HG03575 (cell line): Measurements from ENCODE around the gene RPN2.

Experiments
- ATAC-seq: cut with Tn5 transposase; IDR thresholded peaks from one replicate; pipeline ENCODE4 v1.9.1; 2021; ENCODE audit not compliant: unreplicated experiment, insufficient number of reproducible peaks, low FRiP score; ENCODE audit errors: extremely low read depth

The RPN2 gene

DNA sequence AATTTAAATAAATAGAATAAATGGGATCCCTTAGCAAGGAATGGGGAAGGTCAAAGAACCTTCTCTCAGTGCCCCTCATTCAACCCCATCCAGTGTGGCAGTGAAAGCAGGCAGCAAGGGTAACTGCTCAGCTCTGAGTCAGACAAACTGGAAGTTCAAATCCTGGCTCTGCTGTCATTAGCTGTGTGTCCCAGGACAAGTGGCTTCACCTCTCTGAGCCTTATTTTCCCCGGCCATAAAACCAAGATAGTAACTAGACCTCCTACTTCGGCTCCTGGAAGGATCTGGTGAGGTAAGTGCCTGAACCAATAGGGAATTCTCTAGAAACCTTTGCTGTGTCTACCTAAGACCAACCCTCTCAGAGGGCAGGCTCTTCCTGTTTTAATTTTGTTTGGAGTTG, 78.4 kb downstream of the RPN2 start:
- no peak for ATAC-seq

DNA sequence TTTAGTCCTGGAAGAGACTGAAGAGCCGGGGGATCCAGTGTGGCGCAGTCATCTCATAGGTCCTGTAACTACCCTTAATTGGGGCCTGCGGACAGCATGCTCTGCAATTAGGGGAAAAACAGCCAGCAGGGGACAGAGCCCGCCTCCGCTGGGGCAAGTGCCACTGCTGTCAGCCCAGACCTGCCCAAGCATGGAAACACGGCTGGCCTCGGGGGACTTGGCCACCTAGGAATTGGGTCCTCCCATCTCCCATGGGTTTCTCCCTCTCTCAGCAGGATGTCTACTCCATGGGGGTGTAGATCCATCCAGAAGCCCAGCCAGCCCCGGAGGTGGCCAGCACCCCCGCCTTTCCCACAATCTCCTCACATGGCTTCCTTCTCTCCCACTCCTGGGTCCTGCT, 78.9 kb downstream of the RPN2 start:
- no peak for ATAC-seq

DNA sequence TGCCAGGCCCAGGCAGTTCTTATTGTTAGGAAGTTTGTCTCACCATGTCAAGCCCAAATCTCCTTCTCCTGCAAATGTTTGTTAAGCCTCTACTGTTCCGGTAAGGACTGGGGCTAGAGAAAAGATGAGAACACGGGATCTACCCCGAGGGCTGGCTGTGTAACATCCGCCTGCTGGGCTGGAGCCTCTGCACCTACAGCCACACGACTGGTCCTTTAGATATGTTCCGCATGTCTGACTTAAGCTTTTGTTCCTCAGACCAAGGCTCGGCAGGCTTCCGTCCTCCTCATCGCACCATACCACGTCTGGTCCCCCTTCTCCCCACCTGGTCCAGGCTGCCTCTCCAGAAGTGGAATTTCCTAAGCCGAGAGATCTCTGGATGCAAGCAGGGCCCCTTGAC, 79.9 kb downstream of the RPN2 start:
- ATAC-seq: no peak

DNA sequence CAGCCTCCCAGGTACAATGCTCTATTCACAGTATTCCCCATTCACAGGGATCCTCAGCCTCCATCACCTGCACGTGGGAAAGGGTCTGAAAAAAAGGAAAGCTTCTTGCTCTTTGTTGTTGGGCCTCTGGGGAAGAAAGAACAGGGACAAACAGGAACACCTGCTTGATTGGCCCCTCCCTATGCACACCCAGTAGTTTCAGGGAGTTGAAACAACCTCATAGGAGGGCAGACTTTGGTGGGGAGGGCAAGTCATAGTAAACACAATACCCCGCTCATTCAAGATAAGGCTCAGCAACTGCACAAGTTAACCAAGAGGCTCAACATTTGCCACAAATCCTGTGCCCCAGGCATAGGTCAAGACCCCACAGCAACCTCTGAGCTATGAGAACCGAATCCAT, 80.7 kb downstream of the RPN2 start:
- ATAC-seq: no peak

DNA sequence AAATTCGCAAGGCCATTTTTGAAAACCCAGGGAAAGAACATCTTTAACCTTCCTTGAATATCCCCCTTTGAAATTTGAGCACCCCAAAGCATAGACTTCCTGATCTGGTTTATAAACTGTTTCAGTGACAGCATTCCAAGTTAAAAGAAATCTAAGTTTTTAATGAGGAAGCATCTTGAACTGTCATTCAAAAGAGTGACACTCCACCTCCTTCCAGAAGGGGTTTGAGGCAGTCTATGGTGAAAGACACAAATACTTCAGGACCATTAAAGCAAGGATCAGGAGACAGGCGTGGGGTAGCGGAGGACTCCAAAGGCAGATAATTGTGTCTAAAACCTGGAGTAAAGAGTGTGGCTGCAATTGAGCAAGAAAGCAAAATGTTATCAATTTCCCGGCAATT, 81.8 kb downstream of the RPN2 start:
- no peak for ATAC-seq

DNA sequence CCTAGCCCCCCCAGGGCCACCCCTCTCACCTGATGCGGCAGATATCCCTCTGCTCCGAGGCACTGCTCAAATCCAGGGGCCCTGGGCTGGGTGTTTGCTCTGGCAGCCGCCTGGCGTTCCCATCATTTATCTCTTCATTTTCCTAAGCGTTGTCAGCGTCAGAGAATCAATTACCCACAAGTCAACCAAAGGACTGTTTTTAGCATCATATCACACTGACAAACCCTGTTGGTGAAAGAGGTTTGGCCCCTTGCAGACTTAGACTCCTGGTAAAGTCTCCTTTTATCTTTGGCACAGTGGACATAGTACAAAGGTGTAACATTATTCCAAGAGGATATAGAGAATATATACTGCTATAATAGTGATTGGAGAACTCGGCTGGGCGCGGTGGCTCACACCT, 82.6 kb downstream of the RPN2 start, which contains the start of gene GHRH:
Gene GHRH (minus strand): TSS at position 101 of the 400 bp plus-strand sequence. CDS start 4,925 bp downstream, outside the sequence.
- no peak for ATAC-seq

DNA sequence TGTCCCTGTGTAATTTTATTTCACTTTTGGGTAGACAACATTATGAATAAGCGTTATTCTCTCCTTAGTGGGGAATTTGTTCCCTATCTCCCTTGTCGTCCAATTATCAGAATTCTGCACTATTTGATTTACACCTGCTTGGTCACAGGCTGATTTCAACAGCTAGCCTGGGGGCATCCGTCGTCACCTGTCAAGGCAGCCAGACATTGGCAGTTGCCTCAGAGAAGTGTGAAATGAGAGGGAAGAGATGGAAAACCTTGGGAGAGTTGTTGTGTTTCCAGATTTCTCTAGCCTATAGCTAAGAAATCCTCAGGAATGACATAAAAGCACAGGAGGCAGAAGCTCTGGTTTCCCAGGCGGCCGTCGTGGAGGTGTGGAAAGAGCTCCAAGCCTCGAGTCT, 83.4 kb downstream of the RPN2 start:
- no peak for ATAC-seq

DNA sequence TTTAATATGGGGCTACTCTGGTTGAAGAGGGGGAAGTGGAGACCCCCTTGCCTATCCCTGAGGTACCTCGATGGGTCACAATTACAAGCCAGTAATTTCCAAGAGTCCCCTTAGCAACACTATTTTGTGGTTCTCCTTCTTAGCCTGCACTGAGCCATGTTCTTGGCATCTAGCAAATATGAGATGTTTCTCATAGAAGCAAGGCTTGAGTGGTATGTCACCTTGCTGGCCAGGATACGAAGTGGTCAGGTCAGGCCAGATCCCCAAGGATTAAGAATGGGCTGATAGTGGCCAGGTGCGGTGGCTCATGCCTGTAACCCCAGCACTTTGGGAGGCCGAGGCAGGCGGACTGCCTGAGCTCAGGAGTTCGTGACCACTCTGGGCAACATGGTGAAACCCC, 84.6 kb downstream of the RPN2 start:
- ATAC-seq: no peak

DNA sequence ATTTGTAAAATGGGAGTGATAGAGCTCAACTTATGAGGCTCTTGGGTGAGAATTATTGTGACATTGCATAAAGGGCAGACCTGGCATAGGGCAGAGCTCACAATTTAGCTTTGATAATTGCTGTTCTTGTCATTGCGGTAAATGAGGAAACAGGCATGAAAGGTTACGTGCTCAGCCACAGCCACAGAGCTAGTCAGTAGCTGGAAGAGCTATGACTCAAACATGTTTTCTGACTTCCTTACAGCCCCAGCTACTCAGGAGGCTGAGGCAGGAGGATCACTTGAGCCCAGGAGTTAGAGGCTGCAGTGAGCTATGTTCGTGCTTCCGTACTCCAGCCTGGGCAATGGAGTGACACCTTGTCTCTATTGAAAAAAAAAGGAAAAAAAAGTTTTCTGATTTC, 86.0 kb downstream of the RPN2 start:
- no peak for ATAC-seq

DNA sequence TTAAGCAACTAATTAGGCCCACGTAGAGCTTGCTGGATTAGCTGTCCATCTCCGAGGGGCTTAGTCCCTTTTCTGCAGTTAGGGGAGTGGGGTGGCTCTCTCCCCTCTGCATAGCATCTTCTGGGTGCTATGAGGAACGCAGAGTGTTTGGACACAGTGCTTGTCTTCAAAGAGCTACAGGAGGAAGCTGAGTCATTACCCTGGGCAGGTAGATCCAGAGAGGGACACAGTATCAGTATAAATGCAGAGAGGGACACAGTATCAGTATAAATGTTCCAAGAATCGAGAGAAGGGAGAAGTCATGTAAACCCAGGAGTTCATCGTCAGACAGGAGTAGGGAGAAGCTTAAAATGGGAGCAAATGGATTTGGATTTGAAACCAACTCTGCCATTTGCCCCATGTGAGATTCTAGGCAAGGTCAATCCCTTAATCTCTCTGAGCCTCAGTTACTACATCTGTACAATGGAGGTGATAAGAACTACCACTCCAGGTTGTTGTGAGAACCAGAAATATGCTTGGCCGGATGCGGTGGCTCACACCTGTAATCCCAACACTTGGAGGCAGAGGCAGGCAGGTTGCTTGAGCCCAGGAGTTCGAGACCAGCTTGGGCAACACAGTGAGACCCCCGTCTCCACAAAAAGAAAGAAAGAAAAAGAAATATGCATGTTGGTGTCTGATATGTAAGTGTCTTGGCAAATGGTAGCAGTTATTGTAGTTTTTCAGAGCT, 88.0 kb downstream of the RPN2 start:
- no peak for ATAC-seq

DNA sequence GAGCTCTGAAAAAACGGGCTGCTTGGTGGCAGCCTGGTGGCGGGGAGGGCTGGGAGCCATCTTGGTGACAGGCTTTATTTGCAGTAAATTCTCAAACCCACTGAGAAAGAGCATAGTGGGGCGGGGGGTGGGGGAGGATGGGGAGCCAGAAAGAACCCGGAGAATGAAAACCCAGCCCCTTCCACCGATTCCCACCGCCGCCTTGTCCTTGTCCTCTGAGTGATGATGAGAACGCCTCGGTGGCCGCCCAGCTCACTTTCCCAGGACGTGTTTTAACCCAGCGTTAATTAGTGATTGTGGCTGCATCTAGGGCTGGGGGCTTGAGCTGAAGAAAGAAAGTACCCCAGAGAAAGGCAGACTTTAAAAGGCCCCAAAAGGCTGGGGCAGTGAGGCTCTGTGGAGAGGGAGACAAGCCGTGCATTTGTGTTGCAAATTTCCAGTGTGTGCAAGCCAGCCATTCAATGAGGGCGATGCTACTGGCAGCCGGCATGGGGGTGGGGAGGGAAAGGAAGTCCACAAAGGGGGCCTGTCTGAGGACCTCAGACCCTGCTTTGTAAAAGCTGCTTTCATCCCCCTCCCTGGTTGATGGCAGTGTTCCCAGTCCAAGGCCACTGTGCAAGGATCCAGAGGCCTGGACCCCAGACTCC, 88.7 kb downstream of the RPN2 start:
- ATAC-seq: no peak

DNA sequence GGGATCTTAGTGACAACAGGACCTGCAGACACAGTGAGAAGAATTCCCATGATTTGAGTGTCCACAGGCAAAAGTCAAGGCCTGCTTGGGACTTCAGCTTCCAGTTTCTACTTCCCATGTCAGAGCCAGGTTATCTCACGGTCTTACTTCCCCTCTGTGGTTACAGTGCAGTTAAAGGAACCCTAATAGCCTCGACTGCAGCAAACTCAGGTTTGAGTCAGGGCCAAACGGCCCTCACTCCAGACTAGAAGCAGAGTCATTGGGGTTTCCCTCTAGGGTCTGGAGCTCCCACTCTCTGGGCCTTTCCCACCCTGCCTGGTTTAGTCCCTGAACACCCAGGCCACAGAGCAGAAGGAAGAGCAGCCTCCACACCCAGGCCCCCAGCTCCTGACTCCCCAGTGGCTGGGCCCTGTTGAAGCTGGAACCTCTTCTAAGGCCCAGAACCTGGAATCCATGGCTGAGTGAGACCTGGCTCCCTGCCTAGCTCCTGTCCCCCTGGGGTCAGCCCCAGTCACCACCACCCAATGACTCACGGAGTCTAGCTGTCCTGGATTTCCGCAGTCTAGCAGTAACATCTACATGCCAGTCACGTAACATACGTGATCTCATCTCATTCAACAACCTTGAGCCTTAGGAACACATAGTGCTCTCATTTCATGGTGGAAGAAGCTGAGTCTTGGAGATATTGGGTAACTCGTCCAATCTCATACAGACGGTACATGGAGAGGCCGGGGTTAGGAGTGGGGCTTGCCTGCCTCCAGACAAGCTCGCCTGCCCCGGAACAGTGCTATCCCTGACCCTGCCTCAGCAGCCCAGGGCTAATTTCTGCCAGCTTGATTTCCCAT, 91.7 kb downstream of the RPN2 start:
- ATAC-seq: no peak

DNA sequence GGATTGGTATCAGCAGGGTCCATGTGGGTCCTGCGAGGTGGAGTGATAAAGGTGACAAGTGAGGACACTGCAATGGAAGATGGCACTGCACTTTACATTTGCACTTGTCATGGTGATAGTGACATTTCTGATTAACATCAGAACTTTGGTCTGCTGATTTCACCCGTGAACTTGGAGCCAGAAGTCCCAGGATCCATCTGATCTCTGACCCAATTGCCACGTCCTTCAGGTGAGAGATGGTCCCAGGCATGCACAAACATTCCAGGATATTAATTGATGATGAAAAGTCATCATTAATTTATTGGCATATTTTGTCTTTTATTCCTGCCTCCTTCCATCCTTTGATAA, 92.3 kb downstream of the RPN2 start:
- ATAC-seq: no peak

DNA sequence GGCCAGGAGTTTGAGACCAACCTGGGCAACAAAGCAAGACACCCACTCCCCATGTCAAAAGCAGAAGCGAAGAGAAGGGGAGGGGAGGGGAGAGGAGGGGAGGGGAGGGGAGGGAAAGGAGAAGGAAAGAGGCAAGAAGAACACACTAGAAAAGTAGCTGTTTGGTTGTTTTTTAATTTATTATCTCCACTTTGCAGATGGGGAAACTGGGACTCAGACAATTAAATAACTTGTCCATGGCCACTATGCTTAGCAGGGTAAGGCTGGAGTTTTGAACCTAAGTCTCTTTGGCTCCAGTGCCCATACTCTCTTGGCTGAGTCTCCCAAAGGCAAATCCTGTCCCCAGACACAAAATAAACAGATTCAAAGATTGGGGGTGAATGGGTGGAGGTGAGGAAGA, 94.9 kb downstream of the RPN2 start:
- ATAC-seq: no peak

DNA sequence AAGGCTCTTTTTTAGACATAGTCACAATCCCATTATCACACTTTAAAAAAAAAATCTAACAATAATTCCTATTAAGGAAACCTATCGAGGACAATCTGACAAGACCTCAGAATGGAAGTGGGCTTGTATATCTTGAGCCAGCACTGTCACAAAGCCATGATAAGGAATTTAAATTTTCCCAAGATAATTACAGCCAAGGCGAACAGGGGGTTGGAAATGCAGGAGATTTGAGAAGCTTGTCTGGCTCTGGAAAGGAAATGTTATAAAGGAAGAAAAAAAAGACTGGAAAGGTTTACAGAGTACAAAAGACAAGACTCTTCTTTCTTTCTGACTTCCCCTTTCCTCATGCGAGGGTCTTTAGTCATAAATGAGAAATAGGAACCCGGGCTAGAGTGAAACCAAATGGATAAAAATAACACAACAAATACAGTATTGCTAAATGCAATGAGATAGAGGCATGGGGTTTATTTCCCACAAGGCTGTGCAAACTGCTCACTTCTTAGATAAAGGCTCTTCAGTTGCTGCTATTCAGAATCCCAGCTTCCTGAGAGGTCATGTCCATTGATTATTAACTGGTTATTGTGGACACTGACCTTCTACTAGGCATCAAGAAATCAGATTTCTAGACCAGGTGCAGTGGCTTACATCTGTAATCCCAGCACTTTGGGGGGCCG, 95.9 kb downstream of the RPN2 start:
- no peak for ATAC-seq

DNA sequence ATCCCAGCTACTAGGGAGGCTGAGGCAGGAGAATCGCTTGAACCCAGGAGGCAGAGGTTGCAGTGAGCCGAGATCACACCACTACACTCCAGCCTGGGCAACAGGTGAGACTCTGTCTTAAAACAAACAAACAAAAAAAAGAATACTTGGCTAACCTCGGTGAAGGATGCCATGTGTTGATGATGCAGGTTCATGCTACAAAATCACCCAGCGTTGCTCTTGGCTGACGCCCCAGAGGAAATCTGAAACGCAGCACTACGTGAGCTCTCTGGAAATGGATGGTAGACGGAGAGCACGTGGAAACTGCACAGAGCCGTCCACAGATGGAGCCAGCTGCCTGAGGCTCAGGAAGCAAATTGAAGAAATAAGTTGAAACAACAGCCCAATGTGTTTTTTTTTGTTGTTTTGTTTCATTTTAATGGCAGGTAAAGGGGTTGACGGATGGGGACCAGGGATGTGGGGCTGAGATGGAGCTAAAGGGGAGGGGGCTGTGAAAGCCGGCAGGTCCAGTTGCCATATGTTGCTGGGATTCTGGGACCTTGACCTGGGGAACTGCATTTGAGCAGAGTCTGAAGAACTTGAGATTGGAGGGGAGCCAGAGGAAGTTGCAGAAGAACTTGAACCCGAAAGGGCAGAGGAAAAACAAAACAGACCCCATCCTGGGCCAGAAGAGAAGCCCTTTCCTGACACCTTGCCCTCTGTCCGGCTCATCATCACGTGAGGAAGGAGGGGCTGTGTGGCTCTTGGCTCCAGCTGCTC, 97.5 kb downstream of the RPN2 start:
- ATAC-seq: no peak

DNA sequence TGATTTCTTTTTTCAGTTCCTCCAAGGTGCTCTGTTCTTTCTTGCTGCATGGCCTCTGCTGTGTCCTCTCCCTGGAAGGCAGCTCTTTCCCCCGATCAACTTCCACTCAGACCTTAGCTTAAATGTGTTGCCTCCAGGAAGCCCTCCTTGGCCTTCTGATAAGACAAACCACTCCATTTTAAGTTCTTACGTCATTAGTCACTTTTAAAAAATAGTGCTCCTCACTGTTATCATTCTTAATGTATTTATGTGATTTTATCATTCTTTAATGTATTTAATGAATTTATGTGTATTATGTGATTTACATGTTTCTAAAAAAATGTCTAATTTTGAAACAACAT, 98.1 kb downstream of the RPN2 start:
- no peak for ATAC-seq

DNA sequence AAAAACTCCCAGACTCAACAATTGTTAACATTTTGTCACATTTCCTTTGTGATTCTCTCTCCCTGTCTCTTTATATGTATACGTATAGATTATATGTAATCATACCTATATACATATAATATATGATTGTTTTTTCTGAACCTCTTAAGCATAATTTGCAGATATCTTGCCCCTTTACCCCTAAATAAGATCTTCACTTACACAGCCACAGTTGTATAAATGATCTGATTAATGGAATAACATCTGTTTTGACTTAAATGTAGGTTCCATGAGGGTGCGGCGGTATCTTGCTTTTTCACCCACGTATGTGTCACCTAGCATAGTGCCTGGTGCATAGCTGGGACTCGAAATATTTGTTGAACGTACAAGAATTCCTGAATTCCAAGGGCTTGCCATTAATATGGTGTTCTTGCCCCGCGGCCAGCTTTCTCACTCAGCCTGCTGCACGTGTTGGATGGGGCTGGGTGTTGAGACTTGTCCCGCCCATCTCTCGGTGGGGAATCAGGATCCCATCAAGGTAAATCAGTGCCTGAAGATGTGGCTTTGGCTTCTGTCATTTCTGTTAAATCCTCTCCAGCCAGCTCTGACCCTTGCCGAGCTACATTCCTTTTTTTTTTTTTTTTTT, 99.9 kb downstream of the RPN2 start:
- no peak for ATAC-seq

DNA sequence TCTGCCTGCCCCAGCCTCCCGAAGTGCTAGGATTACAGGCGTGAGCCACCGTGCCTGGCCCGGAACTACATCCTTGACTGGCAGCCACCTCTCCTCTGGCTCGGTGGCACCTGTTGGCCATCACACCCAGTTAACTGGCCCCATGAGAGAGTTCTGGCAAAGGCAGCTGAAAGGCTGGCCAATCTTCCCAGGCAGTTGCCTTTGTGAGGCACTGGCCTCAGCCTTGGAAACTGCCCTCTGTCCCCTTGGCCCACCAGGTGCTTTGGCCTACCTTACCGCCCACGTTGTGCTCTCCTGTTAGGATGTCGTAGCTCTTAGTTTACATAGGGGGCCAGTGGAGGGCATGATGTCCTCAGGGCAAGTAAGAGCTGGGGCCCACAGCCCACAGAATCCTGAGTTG, 100.7 kb downstream of the RPN2 start:
- ATAC-seq: no peak
